Stimulated activated CD4-positive, alpha-beta T cell treated with anti-CD3 and anti-CD28 coated beads, Interleukin-12 subunit alpha, Interleukin-12 subunit beta, amount 100 ng/mL, for 24 hours (primary cell): ENCODE measurements around the gene KMT2B.
"Not testable (repeated sequence)": the region's sequence is repeated elsewhere in the genome, so short reads cannot be mapped to it uniquely, and the experiment has no call there.

ENCODE experiments used
- DNase-seq, 2 experiments: peaks; one replicate each; pipeline ENCODE4 v3.0.0-alpha.2; 2020; ENCODE audit warnings: low read depth in 2 of 2

The KMT2B gene

GRCh38 chr19:35755550-35756376 lies 38.0 kb downstream of the KMT2B start:
- DNase-seq: no peak

DNA sequence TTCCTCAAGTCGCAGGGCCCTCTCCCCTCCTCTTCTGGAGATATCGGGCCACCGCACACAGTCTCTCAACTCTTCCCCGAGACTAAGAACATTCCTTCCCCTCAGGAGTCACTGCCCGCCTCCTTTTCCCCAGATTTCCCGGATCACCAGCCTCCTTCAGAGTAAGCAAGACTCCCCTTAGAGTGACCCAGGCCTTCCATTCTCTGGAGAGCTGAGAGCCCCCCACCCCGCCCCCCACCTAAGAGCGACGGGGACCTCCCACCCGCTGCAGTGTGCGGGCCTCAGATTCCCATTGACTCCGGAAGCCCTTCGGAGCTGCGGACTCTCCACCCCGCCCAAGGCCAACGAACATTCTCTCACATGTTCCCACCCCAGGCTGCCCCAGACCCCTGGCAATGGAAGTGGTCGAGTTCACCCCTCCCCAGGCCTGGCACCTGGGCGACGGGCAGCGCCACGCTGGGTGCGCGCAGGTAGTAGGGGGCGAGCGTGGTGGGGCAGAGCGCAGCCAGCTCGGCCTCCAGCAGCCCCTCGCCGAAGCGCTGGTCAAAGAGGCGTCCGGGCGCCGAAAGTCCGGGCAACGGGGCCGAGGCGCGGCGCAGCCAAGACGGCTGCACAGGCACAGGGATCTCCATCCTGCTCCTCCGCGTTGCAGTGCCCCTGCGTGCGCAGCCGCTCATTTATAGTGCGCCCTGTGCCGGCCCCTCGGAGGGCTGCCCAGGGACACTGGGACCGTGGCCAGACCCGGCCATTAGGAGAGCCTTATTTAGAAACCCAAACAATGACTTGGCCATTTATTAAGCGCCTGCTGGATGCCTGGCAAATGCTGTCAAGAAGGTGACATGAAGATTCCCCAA lies 38.8 kb downstream of the KMT2B start, which contains the start of gene HSPB6:
Gene HSPB6 (minus strand): TSS at position 653 of the 854 bp plus-strand sequence. CDS start 21 bp downstream, at position 632.
- no peak for DNase-seq

GRCh38 chr19:35757231-35757748 lies 39.5 kb downstream of the KMT2B start:
- no peak for DNase-seq

- peak; percentile 96 to 98 for DNase-seq
Measured at GRCh38 chr19:35757749-35758608, 40.2 kb downstream of the KMT2B start, which contains the start of gene PROSER3. Gene PROSER3 (plus strand): TSS chr19:35758176. CDS start chr19:35758216, 40 bp downstream.

DNA sequence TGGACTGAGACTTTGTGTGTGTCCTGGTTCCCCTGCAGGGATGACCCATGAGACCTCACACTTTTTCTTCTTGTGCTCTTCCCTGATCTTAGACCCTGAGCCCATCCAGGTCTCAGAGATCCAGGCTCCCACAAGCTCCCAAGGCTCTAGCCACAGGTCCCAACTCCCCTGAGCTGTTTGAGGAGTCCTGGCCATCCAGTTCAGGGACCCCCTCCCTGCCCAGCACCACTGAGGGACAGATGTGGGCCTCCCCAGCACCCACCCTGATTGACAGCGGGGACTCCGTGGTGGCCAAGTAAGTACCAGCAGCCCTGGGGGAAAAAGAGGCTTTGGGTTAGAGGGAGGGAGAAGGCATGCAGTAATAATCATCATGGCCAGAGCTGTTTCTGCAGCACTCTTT lies 41.9 kb downstream of the KMT2B start:
- no peak for DNase-seq

- DNase-seq: no peak
Measured at GRCh38 chr19:35760711-35761349, 43.0 kb downstream of the KMT2B start.

DNA sequence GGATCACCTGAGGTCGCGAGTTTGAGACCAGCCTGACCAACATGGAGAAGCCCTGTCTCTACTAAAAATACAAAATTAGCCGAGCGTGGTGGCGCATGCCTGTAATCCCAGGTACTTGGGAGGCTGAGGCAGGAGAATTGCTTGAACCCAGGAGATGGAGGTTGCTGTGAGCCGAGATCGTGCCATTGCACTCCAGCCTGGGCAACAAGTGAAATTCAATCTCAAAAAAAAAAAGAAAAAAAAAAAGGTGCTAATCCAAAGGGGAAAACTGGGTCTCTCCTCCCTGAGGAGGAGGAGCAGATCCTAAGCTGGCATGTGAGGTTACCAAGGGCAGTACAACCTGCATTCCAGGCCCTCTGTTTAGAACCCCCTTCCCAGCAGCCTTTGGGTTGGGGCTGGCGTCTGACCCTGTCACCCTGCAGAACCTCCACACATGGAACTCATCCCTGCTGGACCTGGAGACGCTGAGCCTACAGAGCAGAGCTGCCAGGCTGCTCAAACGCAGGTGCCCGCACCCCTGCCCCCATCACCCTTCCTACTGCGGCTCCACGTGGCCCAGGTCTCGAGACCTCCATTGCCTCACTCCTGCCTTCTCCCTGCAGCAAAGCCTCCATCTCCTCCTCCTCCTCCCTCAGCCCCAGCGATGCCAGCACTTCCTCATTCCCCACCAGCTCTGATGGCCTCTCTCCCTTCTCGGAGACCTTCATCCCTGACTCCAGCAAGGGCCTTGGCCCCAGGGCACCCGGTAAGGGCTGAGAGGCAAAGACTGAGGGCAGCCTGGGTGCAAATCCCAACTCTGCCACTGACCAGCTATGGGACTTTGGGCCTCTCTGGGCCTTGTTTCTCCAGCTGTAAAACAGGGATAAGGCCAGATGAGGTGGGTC lies 46.9 kb downstream of the KMT2B start:
- no peak for DNase-seq

DNA sequence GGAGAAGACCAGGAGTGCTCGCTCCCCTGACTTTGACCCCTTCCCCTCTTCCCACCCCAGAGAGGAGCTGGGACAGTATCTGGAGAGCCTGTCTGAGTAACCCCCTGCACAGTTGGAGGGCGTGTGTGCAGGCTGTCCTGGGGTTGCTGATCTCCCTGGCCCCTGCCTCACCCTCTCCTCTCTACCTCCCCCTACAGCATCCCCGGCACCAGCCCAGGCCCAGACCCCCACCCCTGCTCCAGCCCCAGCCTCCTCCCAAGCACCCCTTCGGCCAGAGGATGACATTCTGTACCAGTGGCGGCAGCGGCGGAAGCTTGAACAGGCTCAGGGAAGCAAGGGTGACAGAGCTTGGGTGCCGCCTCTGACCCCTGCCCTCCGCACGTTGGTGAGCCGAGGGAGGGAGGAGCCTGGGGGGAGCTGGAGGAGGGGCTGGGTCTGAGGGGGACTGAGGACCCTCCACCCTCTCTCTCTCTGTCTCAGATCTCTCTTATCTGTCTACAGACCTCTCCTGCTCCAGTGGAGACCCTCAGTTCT lies 48.8 kb downstream of the KMT2B start:
- DNase-seq: no peak

- DNase-seq: no peak
Measured at GRCh38 chr19:35767288-35768081, 49.7 kb downstream of the KMT2B start.

DNA sequence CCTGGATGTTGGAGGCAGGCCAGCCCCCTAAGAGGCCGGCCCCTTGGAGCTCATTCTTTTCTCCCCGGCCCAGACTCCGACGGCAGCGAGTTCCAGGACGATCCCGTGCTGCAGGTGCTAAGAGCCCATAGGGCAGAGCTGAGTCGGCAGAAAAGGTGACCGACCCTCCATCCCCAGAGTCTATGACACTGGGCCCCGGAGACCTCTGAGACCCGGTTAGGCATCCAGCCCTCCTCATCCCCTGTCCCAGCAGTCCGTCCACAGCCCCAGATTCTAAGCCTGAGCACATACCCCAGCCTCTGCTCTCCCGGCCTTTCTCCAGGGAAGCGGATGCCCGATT lies 50.2 kb downstream of the KMT2B start:
- no peak for DNase-seq

- not testable (repeated sequence) for DNase-seq
Measured at GRCh38 chr19:35772362-35772761, 54.6 kb downstream of the KMT2B start.

DNA sequence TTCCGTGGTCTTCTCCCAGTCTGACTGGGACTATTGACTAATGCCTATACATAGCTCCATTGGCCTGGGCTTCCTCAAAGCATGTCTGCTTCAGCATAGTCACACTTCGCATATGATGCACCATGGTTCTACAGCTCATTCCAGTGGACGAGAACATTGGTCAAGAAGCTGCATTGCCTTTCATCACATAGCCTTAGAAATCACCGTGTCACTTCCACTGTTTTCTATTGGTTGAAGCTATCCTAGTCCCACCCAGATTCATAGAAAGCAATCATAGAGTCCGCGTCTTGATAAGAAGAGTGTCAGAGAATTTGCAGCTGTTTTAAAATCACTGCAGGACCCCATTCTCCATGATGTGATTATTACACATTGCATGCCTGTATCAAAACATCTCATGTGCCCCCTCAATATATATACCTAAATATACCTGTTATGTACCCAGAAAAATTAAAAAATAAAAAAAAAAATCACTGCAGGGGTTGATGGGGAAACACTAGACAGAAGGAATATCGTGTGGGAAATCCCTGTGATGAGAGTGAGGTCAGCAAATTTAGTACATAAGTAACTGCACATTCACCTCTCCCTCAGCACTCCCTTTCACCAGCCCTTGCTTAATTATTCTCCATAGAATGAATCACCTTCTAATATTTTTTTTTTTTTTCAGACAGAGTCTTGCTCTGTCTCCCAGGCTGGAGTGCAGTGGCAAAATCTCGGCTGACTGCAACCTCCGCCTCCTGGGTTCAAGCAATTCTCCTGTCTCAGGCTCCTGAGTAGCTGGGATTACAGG lies 55.4 kb downstream of the KMT2B start:
- DNase-seq: no peak

- DNase-seq: no peak
Measured at GRCh38 chr19:35774274-35775045, 56.7 kb downstream of the KMT2B start.

GRCh38 chr19:35775046-35775297 lies 57.2 kb downstream of the KMT2B start:
- no peak for DNase-seq

GRCh38 chr19:35775298-35776101 lies 57.7 kb downstream of the KMT2B start, which contains the start of gene ARHGAP33:
Gene ARHGAP33 (plus strand): TSS chr19:35775564. CDS start chr19:35775659, 95 bp downstream.
- peak; percentile 97 to 100 for DNase-seq

GRCh38 chr19:35776102-35776788 lies 58.4 kb downstream of the KMT2B start:
- no peak for DNase-seq
